ENCODE data around the gene ST8SIA5. TPM values are rescaled to one million over a fixed set of nuclear protein-coding genes. Genes with fewer than 3 reads are reported as not detected.
A peak's percentile ranks its signal among the peaks of the same experiment; 100 is the strongest.

The ST8SIA5 gene
- total and polyA plus RNA-seq, 9 of the 15 experiments (the other 6 are each of a cell fraction or from before 2014, with no cell fraction given), result 0.03 to 0.33 (median 0.06) TPM; not detected in 5

DNA sequence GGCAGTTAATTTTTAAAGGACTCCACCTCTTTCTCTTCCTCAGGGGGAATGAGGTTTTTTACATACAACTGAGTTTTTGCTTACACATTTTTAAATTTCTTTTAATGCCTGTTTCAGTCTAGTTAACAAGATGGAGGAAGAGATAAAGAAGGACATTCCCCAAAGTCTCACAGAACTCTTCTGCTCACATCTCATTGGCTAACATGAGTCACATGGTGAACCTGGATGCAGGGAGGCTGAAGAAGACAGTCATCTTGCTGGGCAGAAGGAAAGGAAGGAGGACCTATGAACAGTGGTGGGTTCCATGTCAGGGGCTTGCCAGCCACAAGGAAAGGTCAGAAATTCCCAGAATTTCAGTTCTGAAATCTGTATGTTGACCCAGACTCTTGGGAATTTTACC, 10.4 kb upstream of the ST8SIA5 start (continued):
- TF ChIP-seq, protein P1, sequence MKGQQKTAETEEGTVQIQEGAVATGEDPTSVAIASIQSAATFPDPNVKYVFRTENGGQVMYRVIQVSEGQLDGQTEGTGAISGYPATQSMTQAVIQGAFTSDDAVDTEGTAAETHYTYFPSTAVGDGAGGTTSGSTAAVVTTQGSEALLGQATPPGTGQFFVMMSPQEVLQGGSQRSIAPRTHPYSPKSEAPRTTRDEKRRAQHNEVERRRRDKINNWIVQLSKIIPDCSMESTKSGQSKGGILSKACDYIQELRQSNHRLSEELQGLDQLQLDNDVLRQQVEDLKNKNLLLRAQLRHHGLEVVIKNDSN (CRISPR knock-in tag; IDR thresholded peaks at IDR 0.05), result peak; percentile 46; the same call in 1 of the 2 replicates
- no peak for TF ChIP-seq CBFA2T3 (IDR thresholded peaks at IDR 0.05)
- peak; percentile 65; the same call in 1 of the 2 replicates for TF ChIP-seq RAD51 (IDR thresholded peaks at IDR 0.05; ENCODE audit: borderline replicate concordance, low read depth)
- no peak for TF ChIP-seq PTTG1 (tag; IDR thresholded peaks at IDR 0.05; ENCODE audit: low read depth)

DNA sequence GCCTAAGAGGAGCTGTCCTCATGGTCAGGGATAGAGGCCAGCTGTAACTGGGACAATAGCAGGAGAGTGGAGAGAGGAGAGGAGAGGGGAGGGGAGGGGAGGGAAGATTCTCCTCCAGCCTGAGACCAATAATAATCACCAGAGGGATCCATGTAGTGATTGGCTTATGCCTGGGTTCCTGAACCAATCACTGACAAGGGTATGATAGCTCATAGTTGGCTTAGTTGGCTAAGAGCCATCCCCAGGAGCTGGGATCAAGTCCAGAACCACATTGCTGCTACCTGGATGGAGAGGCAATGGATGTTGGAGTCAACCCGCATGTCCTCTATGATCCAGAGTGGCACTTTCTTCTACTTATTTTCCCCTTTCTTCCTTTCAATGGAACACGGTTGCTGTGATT, 7.7 kb upstream of the ST8SIA5 start:
- 0% methylated on average over 2 of the region's 2 CpGs for WGBS (ENCODE audit: insufficient coverage, low coverage, missing lambda C conversion rate)

More for the DNA sequence above, 7.7 kb upstream of the ST8SIA5 start:
- Histone ChIP-seq H3K4me1 (replicated peaks in 1 of 2; ENCODE audit: control insufficient read depth in 2 of 2, insufficient read depth in 2 of 2, low read length in 2 of 2) (no peaks in the 10 kb centered on the region; a peak in 2 of 5 replicates), H2AFZ (ENCODE audit: low read depth, low read length) (no peak overlapping the region), H3K79me2 (ENCODE audit: control insufficient read depth, insufficient read depth, low read length) (no peaks in the 10 kb centered on the region), H3K9ac (ENCODE audit: insufficient read depth in 1 of 2, low read depth in 2 of 2, low read length in 2 of 2) (no peak overlapping the region), H3K4me2 (ENCODE audit: insufficient read depth, low read length) (no peak overlapping the region), H3K27me3 (ENCODE audit: control insufficient read depth in 2 of 2, insufficient read depth in 2 of 2, low read length in 2 of 2) (no peaks in the 10 kb centered on the region; a peak in 1 of 5 replicates), H3K9me3 (replicated peaks; ENCODE audit: control insufficient read depth, insufficient read depth, low read depth, low read length) (no peaks in the 10 kb centered on the region), H3K9me1 (ENCODE audit: control insufficient read depth, insufficient read depth, low read length) (no peaks in the 10 kb centered on the region), H3K4me3 (no peak overlapping the region), H3K36me3 (ENCODE audit: control insufficient read depth, insufficient read depth, low read length) (no peaks in the 10 kb centered on the region), H3K27ac (ENCODE audit: extremely low read depth, low read depth, low read length) (no peak overlapping the region), H4K20me1 (replicated peaks; ENCODE audit: control insufficient read depth, insufficient read depth, low read length) (no peaks in the 10 kb centered on the region)
- CTCF ChIA-PET (ENCODE audit: low intra/inter-chr PET ratio), result no interaction called here
- POLR2A ChIA-PET, result interaction anchor here (0.6 to 0.9 kb wide), 2 partner anchors 23 to 127 kb away, joined by 3 read pairs; no protein-coding TSS in a partner anchor
- TF ChIP-seq NCOR1 (IDR thresholded peaks at IDR 0.05), result no peak
- TF ChIP-seq PTRF (tag; IDR thresholded peaks at IDR 0.05), result no peak
- TF ChIP-seq RAD51 (IDR thresholded peaks at IDR 0.05; ENCODE audit: borderline replicate concordance, low read depth), result no peak
- no peak for TF ChIP-seq SREBF1 (IDR thresholded peaks at IDR 0.05; ENCODE audit: borderline replicate concordance, low read depth, low read length)
- TF ChIP-seq SLC30A9 (CRISPR knock-in tag; IDR thresholded peaks at IDR 0.05), result no peak
- TF ChIP-seq PRPF4 (IDR thresholded peaks at IDR 0.05; ENCODE audit: insufficient read depth, low read depth, low read length, poor library complexity, severe bottlenecking), result no peak
- TF ChIP-seq ZNF3 (CRISPR knock-in tag; IDR thresholded peaks at IDR 0.05), result no peak
- TF ChIP-seq, protein P2, sequence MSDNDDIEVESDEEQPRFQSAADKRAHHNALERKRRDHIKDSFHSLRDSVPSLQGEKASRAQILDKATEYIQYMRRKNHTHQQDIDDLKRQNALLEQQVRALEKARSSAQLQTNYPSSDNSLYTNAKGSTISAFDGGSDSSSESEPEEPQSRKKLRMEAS (CRISPR knock-in tag; IDR thresholded peaks at IDR 0.05), result no peak
- no peak for TF ChIP-seq FOXK2 (conservative IDR thresholded peaks at IDR 0.05 in 1 of 2, IDR thresholded peaks at IDR 0.05 in 1 of 2; ENCODE audit: low read depth in 2 of 2)
- TF ChIP-seq THRAP3 (IDR thresholded peaks at IDR 0.05; ENCODE audit: borderline replicate concordance), result no peak
- no peak for TF ChIP-seq ZNF408 (CRISPR knock-in tag; IDR thresholded peaks at IDR 0.05; ENCODE audit: low read depth)
- in situ Hi-C loops (cut with MboI), result loop anchor here (10.0 kb wide), 1 partner anchor 260 kb away; no protein-coding TSS in a partner anchor
- DNase-seq (ENCODE audit: extremely low read depth in 1 of 4, low spot score in 3 of 4), result no peak
- ATAC-seq, result no peak
- no peak for FAIRE-seq
- no TSS peak for BruUV-seq (replicated peaks)
- intact Hi-C loops (cut with micrococcal nuclease), result no loop called here
